ENCODE measurements around the gene ANO1.

Gene ANO1

GRCh38 chr11:70063121-70063520, 15.0 kb upstream of the ANO1 start:
- Histone ChIP-seq H2AFZ (ENCODE audit: low read depth, low read length, severe bottlenecking) (no peak overlapping the region), H4K20me1 (ENCODE audit: low read depth, low read length) (no peaks in the 10 kb centered on the region), H3F3A (ENCODE audit: insufficient read depth) (no peaks in the 10 kb centered on the region), H3K4me2 (ENCODE audit: low read depth, low read length, poor library complexity, severe bottlenecking) (no peak overlapping the region), H3K4me3 (ENCODE audit: insufficient read depth, low read length, poor library complexity, severe bottlenecking) (no peak overlapping the region), H3K9me3 (ENCODE audit: insufficient read depth, low read length) (no peaks in the 10 kb centered on the region), H3K27me3 (ENCODE audit: low read length) (no peaks in the 10 kb centered on the region), H3K9ac (ENCODE audit: low read length) (no peak overlapping the region), H3K9me2 (replicated peaks; ENCODE audit: insufficient read depth, low read length) (no peaks in the 10 kb centered on the region), H3K79me2 (ENCODE audit: insufficient read depth, low read length) (no peaks in the 10 kb centered on the region), H3K27ac (ENCODE audit: low read depth, low read length) (no peak overlapping the region), H3K36me3 (ENCODE audit: low read length) (no peaks in the 10 kb centered on the region)
- TF ChIP-seq EZH2phosphoT487 (conservative IDR thresholded peaks at IDR 0.05; ENCODE audit: low read length), result no peak
- TF ChIP-seq CTCF (IDR thresholded peaks at IDR 0.05; ENCODE audit: insufficient read depth, low read length, poor library complexity, severe bottlenecking), result no peak

- Histone ChIP-seq H3K27me3 (ENCODE audit: low read length) (no peaks in the 10 kb centered on the region), H3K9me3 (ENCODE audit: insufficient read depth, low read length) (no peaks in the 10 kb centered on the region), H3K36me3 (ENCODE audit: low read length) (no peaks in the 10 kb centered on the region), H4K20me1 (ENCODE audit: low read depth, low read length) (no peaks in the 10 kb centered on the region), H3K27ac (ENCODE audit: low read depth, low read length) (no peak overlapping the region), H3K9ac (ENCODE audit: low read length) (no peak overlapping the region), H3F3A (ENCODE audit: insufficient read depth) (no peaks in the 10 kb centered on the region), H3K4me2 (ENCODE audit: low read depth, low read length, poor library complexity, severe bottlenecking) (no peak overlapping the region), H3K9me2 (replicated peaks; ENCODE audit: insufficient read depth, low read length) (no peaks in the 10 kb centered on the region), H2AFZ (ENCODE audit: low read depth, low read length, severe bottlenecking) (no peak overlapping the region), H3K79me2 (ENCODE audit: insufficient read depth, low read length) (no peaks in the 10 kb centered on the region), H3K4me3 (ENCODE audit: insufficient read depth, low read length, poor library complexity, severe bottlenecking) (no peak overlapping the region)
- TF ChIP-seq EZH2phosphoT487 (conservative IDR thresholded peaks at IDR 0.05; ENCODE audit: low read length) (no peak), CTCF (IDR thresholded peaks at IDR 0.05; ENCODE audit: insufficient read depth, low read length, poor library complexity, severe bottlenecking) (no peak)
These were observed 14.6 kb upstream of the ANO1 start for GRCh38 chr11:70063555-70063954.

GRCh38 chr11:70064008-70064725, 13.9 kb upstream of the ANO1 start:
- H3K9ac ChIP-seq (ENCODE audit: low read length), result no peak overlapping the region

More at GRCh38 chr11:70064008-70064725, 13.9 kb upstream of the ANO1 start:
- Histone ChIP-seq H3K36me3 (ENCODE audit: low read length) (no peaks in the 10 kb centered on the region), H3K79me2 (ENCODE audit: insufficient read depth, low read length) (no peaks in the 10 kb centered on the region), H3K27me3 (ENCODE audit: low read length) (no peaks in the 10 kb centered on the region), H3K27ac (ENCODE audit: low read depth, low read length) (no peak overlapping the region), H3K4me3 (ENCODE audit: insufficient read depth, low read length, poor library complexity, severe bottlenecking) (no peak overlapping the region), H3K9me3 (ENCODE audit: insufficient read depth, low read length) (no peaks in the 10 kb centered on the region), H4K20me1 (ENCODE audit: low read depth, low read length) (no peaks in the 10 kb centered on the region), H3K9me2 (replicated peaks; ENCODE audit: insufficient read depth, low read length) (no peaks in the 10 kb centered on the region), H2AFZ (ENCODE audit: low read depth, low read length, severe bottlenecking) (no peak overlapping the region), H3F3A (ENCODE audit: insufficient read depth) (no peaks in the 10 kb centered on the region), H3K4me2 (ENCODE audit: low read depth, low read length, poor library complexity, severe bottlenecking) (no peak overlapping the region)
- TF ChIP-seq CTCF (IDR thresholded peaks at IDR 0.05; ENCODE audit: insufficient read depth, low read length, poor library complexity, severe bottlenecking) (no peak), EZH2phosphoT487 (conservative IDR thresholded peaks at IDR 0.05; ENCODE audit: low read length) (no peak)

Measured in SU-DHL-6 (cell line).